Measurements from ENCODE around the gene GTPBP1.
A peak's percentile ranks its signal among the peaks of the same experiment; 100 is the strongest.

The GTPBP1 gene

DNA sequence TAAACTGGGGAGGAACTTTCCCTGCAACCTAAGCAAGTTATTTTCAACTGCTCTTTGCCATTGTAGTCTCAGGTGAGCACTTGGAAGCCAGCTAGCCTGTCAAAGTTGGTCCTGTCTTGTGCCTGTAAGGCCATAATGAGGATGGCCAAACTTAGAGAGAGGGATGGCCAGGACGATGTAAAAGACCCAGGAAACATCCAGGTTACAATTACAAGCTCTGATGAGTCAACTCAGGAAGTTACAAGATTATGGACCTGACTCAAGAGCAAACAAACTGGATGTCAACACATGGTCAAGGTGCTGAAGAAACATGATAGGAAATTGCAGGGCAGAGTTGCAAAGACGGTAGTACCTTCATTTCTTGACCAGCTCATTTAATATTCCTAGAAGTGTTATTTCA lies 1.6 kb downstream of the GTPBP1 start:
- no peaks in the 10 kb centered on the region for H3K36me3 ChIP-seq (ENCODE audit: control insufficient read depth, insufficient read depth, low read length)
- H3K9me3 ChIP-seq (ENCODE audit: control insufficient read depth, low read length): no peaks in the 10 kb centered on the region
- H3K9ac ChIP-seq (ENCODE audit: low read length): no peak overlapping the region
- H3K4me1 ChIP-seq (ENCODE audit: control insufficient read depth, insufficient read depth, low read length): peaks cover 29% of the 10 kb centered on the region
- H3K4me3 ChIP-seq (ENCODE audit: low read length): peak overlapping the region; percentile 82
- H3K27me3 ChIP-seq (ENCODE audit: control insufficient read depth, insufficient read depth, low read length): no peaks in the 10 kb centered on the region

DNA sequence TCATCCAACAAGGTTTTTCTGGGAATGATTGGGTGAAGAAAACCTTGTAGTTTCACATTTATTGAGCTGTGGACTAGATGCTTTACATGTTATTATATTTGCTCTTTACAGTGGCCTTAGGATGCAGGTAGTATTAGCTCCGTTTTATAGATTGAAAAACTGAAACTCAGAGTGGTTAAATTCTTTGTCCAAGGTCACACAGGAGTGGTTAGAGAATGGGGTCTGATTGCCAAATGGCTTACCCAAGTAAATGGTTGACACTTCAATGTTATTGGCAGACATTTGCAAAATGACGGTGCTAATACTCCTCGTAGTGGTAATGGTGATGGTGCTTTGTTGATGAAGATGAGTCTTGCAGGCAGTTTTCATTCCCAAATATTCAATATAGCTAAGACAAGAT lies 2.2 kb downstream of the GTPBP1 start:
- H3K4me3 ChIP-seq (ENCODE audit: low read length): no peak overlapping the region
- H3K27me3 ChIP-seq (ENCODE audit: control insufficient read depth, insufficient read depth, low read length): no peaks in the 10 kb centered on the region
- H3K4me1 ChIP-seq (ENCODE audit: control insufficient read depth, insufficient read depth, low read length): peaks cover 29% of the 10 kb centered on the region
- H3K9ac ChIP-seq (ENCODE audit: low read length): no peak overlapping the region
- H3K36me3 ChIP-seq (ENCODE audit: control insufficient read depth, insufficient read depth, low read length): no peaks in the 10 kb centered on the region
- no peaks in the 10 kb centered on the region for H3K9me3 ChIP-seq (ENCODE audit: control insufficient read depth, low read length)

GRCh38 chr22:38709306-38709705 lies 3.6 kb downstream of the GTPBP1 start:
- Histone ChIP-seq H3K36me3 (ENCODE audit: control insufficient read depth, insufficient read depth, low read length) (no peaks in the 10 kb centered on the region), H3K4me1 (ENCODE audit: control insufficient read depth, insufficient read depth, low read length) (peaks cover 33% of the 10 kb centered on the region), H3K4me3 (ENCODE audit: low read length) (no peak overlapping the region), H3K9ac (ENCODE audit: low read length) (no peak overlapping the region), H3K27me3 (ENCODE audit: control insufficient read depth, insufficient read depth, low read length) (no peaks in the 10 kb centered on the region), H3K9me3 (ENCODE audit: control insufficient read depth, low read length) (no peaks in the 10 kb centered on the region)

DNA sequence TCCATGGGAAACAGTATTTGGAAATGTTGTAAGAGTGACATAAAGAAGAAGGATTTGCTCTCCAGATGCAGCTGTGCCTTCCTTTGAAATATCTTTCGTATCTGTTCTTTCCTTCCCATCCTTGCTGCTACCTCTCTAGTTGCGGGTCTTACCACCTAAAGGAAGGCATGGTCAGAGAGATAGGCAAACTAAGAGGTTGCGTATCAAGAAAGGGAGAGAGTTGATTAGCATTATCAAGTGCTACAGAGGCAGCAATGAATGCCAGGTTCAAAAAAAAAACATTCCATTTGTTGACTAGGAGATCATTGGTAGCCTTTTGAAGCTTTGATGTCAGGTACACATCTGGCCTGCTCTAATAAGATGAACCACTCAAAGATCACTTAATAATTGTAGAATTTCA lies 4.6 kb downstream of the GTPBP1 start:
- no peaks in the 10 kb centered on the region for H3K9me3 ChIP-seq (ENCODE audit: control insufficient read depth, low read length)
- no peaks in the 10 kb centered on the region for H3K27me3 ChIP-seq (ENCODE audit: control insufficient read depth, insufficient read depth, low read length)
- no peak overlapping the region for H3K4me3 ChIP-seq (ENCODE audit: low read length)
- peaks cover 26% of the 10 kb centered on the region for H3K4me1 ChIP-seq (ENCODE audit: control insufficient read depth, insufficient read depth, low read length)
- no peak overlapping the region for H3K9ac ChIP-seq (ENCODE audit: low read length)
- H3K36me3 ChIP-seq (ENCODE audit: control insufficient read depth, insufficient read depth, low read length): no peaks in the 10 kb centered on the region

DNA sequence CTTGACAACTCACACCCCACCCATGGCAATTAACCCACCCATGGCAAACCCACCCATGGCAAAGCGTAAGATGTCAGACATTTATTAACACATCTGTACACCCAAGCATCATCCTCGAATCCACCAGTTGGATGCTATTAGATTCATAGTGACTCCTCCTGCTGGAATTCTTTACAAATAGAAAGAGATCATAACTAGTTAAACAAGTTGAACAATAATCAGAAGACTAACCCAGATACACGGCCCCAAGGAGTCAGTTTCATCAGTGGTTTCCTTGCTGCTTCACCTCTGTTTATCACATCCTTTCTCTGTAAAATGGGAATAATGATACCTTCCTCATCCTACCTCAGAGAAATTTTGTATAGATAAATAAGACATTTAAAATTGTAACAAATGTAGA lies 5.1 kb downstream of the GTPBP1 start:
- Histone ChIP-seq H3K9ac (ENCODE audit: low read length) (no peak overlapping the region), H3K36me3 (ENCODE audit: control insufficient read depth, insufficient read depth, low read length) (no peaks in the 10 kb centered on the region), H3K9me3 (ENCODE audit: control insufficient read depth, low read length) (no peaks in the 10 kb centered on the region), H3K27me3 (ENCODE audit: control insufficient read depth, insufficient read depth, low read length) (no peaks in the 10 kb centered on the region), H3K4me1 (ENCODE audit: control insufficient read depth, insufficient read depth, low read length) (peaks cover 26% of the 10 kb centered on the region), H3K4me3 (ENCODE audit: low read length) (no peak overlapping the region)

DNA sequence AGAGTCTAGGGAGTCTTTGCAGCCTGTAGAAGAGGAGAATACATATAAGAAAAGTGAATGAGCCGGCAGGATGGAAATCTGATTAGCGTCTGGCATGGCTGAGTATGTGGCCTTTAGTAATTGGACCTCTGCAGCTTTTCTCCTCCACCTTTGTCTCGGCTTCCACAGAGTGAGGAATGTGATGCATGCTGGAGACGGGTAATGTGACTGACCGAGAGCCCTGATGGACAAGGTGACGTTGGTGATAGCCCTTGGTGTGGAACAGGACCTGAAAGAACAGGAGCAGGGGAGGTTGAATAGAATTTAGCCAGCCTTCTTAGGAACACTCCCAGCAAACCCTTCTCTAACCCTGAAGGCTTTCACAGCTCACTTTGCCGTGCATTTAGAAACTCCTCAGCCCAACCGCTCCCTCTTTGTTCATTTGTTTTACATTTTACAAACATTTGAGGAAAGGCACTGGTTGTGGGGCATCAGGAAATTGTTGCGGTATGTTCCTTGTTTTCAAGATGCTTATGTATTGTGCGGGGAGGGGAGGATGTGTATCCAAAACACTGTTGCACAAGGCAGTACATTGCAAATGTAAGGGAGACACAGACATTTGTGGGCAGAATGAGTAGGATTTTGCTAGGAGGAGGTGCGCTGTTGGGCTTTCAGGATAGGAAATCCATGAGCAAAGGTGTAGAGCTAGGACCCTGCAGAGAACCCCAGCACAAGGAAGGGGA lies 6.9 kb downstream of the GTPBP1 start:
- no peak overlapping the region for H3K9ac ChIP-seq (ENCODE audit: low read length)
- H3K4me1 ChIP-seq (ENCODE audit: control insufficient read depth, insufficient read depth, low read length): peaks cover 17% of the 10 kb centered on the region
- H3K9me3 ChIP-seq (ENCODE audit: control insufficient read depth, low read length): no peaks in the 10 kb centered on the region
- no peaks in the 10 kb centered on the region for H3K27me3 ChIP-seq (ENCODE audit: control insufficient read depth, insufficient read depth, low read length)
- peaks cover 10% of the 10 kb centered on the region for H3K36me3 ChIP-seq (ENCODE audit: control insufficient read depth, insufficient read depth, low read length)
- no peak overlapping the region for H3K4me3 ChIP-seq (ENCODE audit: low read length)

DNA sequence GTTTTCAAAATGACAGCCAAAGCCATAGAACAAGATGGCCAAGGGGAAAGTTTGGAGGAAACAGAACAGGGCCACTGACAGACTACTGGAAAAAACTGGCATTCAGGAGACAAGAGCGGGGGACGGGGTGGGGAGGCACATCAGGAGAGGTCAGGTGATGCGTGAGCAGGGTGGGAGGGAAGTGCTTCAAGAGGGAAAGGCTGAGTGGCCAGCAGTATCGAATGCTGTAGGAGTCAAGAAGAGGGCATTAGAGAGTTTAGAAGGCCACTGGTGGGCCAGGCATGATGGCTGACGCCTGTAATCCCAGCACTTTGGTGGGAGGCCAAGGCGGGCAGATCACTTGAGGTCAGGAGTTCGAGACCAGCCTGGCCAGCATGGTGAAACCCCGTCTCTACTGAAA lies 8.2 kb downstream of the GTPBP1 start:
- H3K4me3 ChIP-seq (ENCODE audit: low read length): no peak overlapping the region
- H3K9me3 ChIP-seq (ENCODE audit: control insufficient read depth, low read length): no peaks in the 10 kb centered on the region
- H3K9ac ChIP-seq (ENCODE audit: low read length): no peak overlapping the region
- H3K36me3 ChIP-seq (ENCODE audit: control insufficient read depth, insufficient read depth, low read length): peaks cover 10% of the 10 kb centered on the region
- H3K27me3 ChIP-seq (ENCODE audit: control insufficient read depth, insufficient read depth, low read length): no peaks in the 10 kb centered on the region
- H3K4me1 ChIP-seq (ENCODE audit: control insufficient read depth, insufficient read depth, low read length): peaks cover 17% of the 10 kb centered on the region

DNA sequence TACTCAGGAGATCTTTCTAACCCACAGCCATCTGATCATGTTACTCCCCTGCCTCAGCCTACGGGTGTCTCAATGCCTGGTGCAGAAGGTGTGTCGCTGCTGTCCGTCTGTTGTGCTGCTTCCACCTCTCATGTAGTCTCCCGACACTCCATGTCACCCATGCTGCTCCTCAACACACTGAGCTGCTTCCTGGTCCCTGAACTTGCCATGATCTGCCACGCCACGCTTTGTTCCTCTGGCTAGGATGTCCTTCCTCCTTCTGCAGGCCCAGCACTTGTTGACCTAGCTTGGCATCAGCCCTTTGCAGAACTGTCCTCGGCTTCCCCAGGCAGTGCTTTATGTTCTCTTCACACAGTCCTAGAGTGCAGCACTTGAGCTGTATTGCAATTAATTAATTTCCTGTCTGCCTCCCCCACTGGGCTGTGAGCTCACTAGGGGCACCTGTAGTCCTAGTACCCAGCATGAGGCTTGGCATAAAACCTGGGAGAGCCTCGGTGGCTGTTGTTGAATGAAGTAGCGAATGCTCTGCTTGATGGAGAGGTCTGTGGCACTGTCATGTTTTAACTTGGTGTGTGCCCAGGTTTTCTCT lies 9.5 kb downstream of the GTPBP1 start:
- Histone ChIP-seq H3K27me3 (ENCODE audit: control insufficient read depth, insufficient read depth, low read length) (no peaks in the 10 kb centered on the region), H3K9me3 (ENCODE audit: control insufficient read depth, low read length) (no peaks in the 10 kb centered on the region), H3K9ac (ENCODE audit: low read length) (no peak overlapping the region), H3K4me1 (ENCODE audit: control insufficient read depth, insufficient read depth, low read length) (peaks cover 17% of the 10 kb centered on the region), H3K36me3 (ENCODE audit: control insufficient read depth, insufficient read depth, low read length) (peaks cover 10% of the 10 kb centered on the region), H3K4me3 (ENCODE audit: low read length) (no peak overlapping the region)

- H3K27me3 ChIP-seq (ENCODE audit: control insufficient read depth, insufficient read depth, low read length): no peaks in the 10 kb centered on the region
- peaks cover 17% of the 10 kb centered on the region for H3K4me1 ChIP-seq (ENCODE audit: control insufficient read depth, insufficient read depth, low read length)
- H3K36me3 ChIP-seq (ENCODE audit: control insufficient read depth, insufficient read depth, low read length): peaks cover 10% of the 10 kb centered on the region
Observed at GRCh38 chr22:38715852-38716251, 10.1 kb downstream of the GTPBP1 start.

GRCh38 chr22:38716271-38716670 lies 10.5 kb downstream of the GTPBP1 start:
- Histone ChIP-seq H3K36me3 (ENCODE audit: control insufficient read depth, insufficient read depth, low read length) (peaks cover 10% of the 10 kb centered on the region), H3K27me3 (ENCODE audit: control insufficient read depth, insufficient read depth, low read length) (no peaks in the 10 kb centered on the region), H3K9me3 (ENCODE audit: control insufficient read depth, low read length) (no peaks in the 10 kb centered on the region), H3K4me1 (ENCODE audit: control insufficient read depth, insufficient read depth, low read length) (peaks cover 17% of the 10 kb centered on the region), H3K9ac (ENCODE audit: low read length) (no peak overlapping the region), H3K4me3 (ENCODE audit: low read length) (no peak overlapping the region)

More at GRCh38 chr22:38715852-38716251, 10.1 kb downstream of the GTPBP1 start:
- Histone ChIP-seq H3K4me3 (ENCODE audit: low read length) (no peak overlapping the region), H3K9me3 (ENCODE audit: control insufficient read depth, low read length) (no peaks in the 10 kb centered on the region), H3K9ac (ENCODE audit: low read length) (no peak overlapping the region)

GRCh38 chr22:38716826-38717225 lies 11.1 kb downstream of the GTPBP1 start:
- Histone ChIP-seq H3K4me3 (ENCODE audit: low read length) (no peak overlapping the region), H3K4me1 (ENCODE audit: control insufficient read depth, insufficient read depth, low read length) (peaks cover 17% of the 10 kb centered on the region), H3K36me3 (ENCODE audit: control insufficient read depth, insufficient read depth, low read length) (peaks cover 10% of the 10 kb centered on the region), H3K9ac (ENCODE audit: low read length) (no peak overlapping the region), H3K9me3 (ENCODE audit: control insufficient read depth, low read length) (no peaks in the 10 kb centered on the region), H3K27me3 (ENCODE audit: control insufficient read depth, insufficient read depth, low read length) (no peaks in the 10 kb centered on the region)

GRCh38 chr22:38717244-38717643 lies 11.5 kb downstream of the GTPBP1 start:
- Histone ChIP-seq H3K4me3 (ENCODE audit: low read length) (no peak overlapping the region), H3K9me3 (ENCODE audit: control insufficient read depth, low read length) (no peaks in the 10 kb centered on the region), H3K27me3 (ENCODE audit: control insufficient read depth, insufficient read depth, low read length) (no peaks in the 10 kb centered on the region), H3K4me1 (ENCODE audit: control insufficient read depth, insufficient read depth, low read length) (peaks cover 17% of the 10 kb centered on the region), H3K9ac (ENCODE audit: low read length) (no peak overlapping the region), H3K36me3 (ENCODE audit: control insufficient read depth, insufficient read depth, low read length) (peaks cover 10% of the 10 kb centered on the region)

Measured in mucosa of stomach (tissue), 1 donor.